Activated CD4-positive, alpha-beta T cell treated with anti-CD3 and anti-CD28 coated beads, Interleukin-2, amount 10 ng/mL, durations not matched to agents 7 days and 5 days (primary cell): Measurements from ENCODE around the gene ESRRG. TPM values are rescaled to one million over a fixed set of nuclear protein-coding genes. Genes with fewer than 3 reads are reported as not detected.

Source experiments
- CTCF ChIA-PET: fragments of 350-600 bp; sonication (Branson Sonifier 250); formaldehyde crosslinking; loops from one replicate; lab custom pipeline; 2021; ENCODE audit warnings: antibody characterized with exemption; lab: Charles Lee
- POLR2A ChIA-PET: fragments of 350-600 bp; sonication (Branson Sonifier 250); formaldehyde crosslinking; loops from one replicate; lab custom pipeline; 2021; ENCODE audit warnings: antibody characterized with exemption; lab: Charles Lee
- DNase-seq: peaks from one replicate; pipeline ENCODE4 v3.0.0-alpha.2; 2020
- H3K27ac Mint-ChIP-seq: one replicate; pipeline ENCODE4 v1.8.0; 2021; ENCODE audit warnings: mild to moderate bottlenecking, moderate library complexity, mixed read lengths
- H3K27me3 Mint-ChIP-seq: one replicate; pipeline ENCODE4 v1.8.0; 2021; ENCODE audit warnings: mixed read lengths
- H3K36me3 Mint-ChIP-seq: one replicate; pipeline ENCODE4 v1.8.0; 2021; ENCODE audit warnings: low read depth, mixed read lengths
- H3K4me1 Mint-ChIP-seq: one replicate; pipeline ENCODE4 v1.8.0; 2021; ENCODE audit warnings: mixed read lengths
- H3K4me3 Mint-ChIP-seq: one replicate; pipeline ENCODE4 v1.8.0; 2021; ENCODE audit warnings: mild to moderate bottlenecking, moderate library complexity, mixed read lengths
- H3K9me3 Mint-ChIP-seq: one replicate; pipeline ENCODE4 v1.8.0; 2021; ENCODE audit warnings: mixed read lengths
- total RNA-seq, 2 experiments: library from RNA; stranded (reverse); gene quantifications; one replicate each; pipeline ENCODE4 v1.2.3, GENCODE V29; 2021

The ESRRG gene
- total RNA-seq, 2 experiments from 2014 or later: not detected

DNA sequence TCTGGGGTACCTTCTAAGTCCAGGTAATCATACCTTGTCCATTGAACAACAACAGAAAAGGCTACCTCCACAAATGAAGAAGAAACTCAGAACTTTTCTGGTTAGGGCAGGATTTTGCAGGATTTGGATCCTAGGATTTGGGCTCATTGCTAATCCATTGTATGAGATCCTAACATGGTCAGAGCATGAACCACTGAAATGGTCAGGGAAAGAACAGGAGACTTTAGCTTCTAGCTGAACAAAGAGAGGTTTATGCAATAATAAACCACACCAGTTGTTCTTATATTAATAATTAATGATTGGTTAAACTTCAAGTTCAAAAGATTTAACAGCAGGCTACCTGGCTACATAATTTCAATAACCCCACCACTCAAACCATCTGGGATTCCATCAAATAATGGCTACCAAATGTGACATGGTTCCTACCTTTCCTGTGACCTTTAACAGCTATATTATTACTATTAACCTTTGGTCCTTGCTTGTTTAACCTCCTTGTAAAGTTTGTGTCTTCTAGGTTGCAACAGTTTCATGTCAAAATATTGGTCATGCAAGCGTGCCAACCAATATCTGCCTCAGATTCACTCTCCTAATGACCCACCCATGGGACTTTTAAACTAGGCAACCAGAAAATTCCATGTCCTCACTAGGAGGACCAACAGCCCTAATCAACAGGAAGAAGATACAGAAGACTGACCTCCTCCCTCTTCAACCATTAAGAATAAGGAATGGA is 239.4 kb downstream of the ESRRG start:
- Mint-ChIP-seq H3K9me3 (peaks cover 21% of the 10 kb centered on the region), H3K27me3 (no peaks in the 10 kb centered on the region), H3K36me3 (no peaks in the 10 kb centered on the region), H3K27ac (no peak overlapping the region), H3K4me1 (no peaks in the 10 kb centered on the region), H3K4me3 (no peak overlapping the region)
- CTCF ChIA-PET: no interaction called here
- POLR2A ChIA-PET: no interaction called here
- DNase-seq: no peak

DNA sequence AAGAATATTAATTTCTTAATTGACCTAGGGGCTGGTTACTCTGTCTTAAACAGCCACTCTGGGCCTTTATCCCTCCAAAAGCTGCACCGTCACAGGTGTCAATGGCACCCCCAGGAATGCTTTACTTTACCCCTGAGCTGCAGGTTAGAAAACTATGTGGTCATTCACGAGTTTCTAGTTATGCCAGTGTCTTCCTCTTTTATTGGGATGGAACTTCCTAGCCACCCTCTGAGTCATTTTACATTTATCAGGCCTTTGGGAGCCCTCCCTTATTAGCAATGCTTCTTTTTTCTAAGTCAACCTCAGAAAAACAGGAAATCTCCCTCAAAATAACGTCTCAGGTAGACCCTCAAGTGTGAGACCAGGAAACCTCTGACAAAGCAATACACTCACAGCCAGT is 240.6 kb downstream of the ESRRG start:
- Mint-ChIP-seq H3K36me3 (no peaks in the 10 kb centered on the region), H3K9me3 (peaks cover 21% of the 10 kb centered on the region), H3K4me1 (no peaks in the 10 kb centered on the region), H3K27ac (no peak overlapping the region), H3K4me3 (no peak overlapping the region), H3K27me3 (no peaks in the 10 kb centered on the region)
- ChIA-PET POLR2A (no interaction called here), CTCF (no interaction called here)
- no peak for DNase-seq

DNA sequence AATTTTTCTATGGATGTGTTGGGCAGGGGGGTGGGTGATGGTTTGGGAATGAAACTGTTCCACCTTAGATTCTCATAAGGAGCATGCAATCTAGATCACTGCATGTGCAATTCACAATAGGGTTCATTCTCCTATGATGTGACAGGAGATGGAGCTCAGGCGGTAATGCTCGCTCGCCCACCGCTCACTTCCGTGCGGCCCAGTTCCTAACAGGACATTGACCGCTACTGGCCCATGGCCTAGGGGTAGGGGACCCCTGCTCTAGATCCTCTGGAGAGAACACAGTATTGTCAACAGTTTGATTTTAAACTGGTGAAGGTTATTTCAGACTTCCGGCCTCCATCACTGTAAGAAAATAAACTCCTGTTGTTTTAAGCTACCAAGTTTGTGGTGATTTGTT is 245.0 kb downstream of the ESRRG start:
- peaks cover 17% of the 10 kb centered on the region for H3K9me3 Mint-ChIP-seq
- DNase-seq: no peak
- H3K27me3 Mint-ChIP-seq: no peaks in the 10 kb centered on the region
- no peak overlapping the region for H3K4me3 Mint-ChIP-seq
- H3K36me3 Mint-ChIP-seq: no peaks in the 10 kb centered on the region
- ChIA-PET POLR2A (no interaction called here), CTCF (no interaction called here)
- H3K4me1 Mint-ChIP-seq: no peaks in the 10 kb centered on the region
- no peak overlapping the region for H3K27ac Mint-ChIP-seq

DNA sequence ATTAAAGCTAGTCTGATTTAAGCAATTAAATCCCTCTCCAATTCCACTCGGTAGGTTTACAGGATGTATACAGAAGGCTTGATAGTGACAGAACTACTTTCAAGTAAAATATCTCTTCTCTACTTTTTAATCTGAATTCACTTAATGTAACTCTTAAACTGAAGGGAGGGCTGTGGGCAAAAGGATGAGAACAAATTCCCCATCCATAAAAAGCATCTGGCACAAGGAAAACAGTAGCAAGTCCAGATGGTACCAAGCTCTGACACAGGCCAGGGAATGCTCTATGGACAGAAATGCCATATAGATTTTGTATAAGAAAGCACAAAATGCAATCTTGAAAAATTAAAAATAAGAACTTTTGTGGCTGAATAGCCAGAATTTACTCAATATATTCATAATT is 246.9 kb downstream of the ESRRG start:
- no peaks in the 10 kb centered on the region for H3K27me3 Mint-ChIP-seq
- H3K36me3 Mint-ChIP-seq: no peaks in the 10 kb centered on the region
- H3K4me1 Mint-ChIP-seq: no peaks in the 10 kb centered on the region
- peaks cover 11% of the 10 kb centered on the region for H3K9me3 Mint-ChIP-seq
- ChIA-PET POLR2A (no interaction called here), CTCF (no interaction called here)
- DNase-seq: no peak
- H3K27ac Mint-ChIP-seq: no peak overlapping the region
- no peak overlapping the region for H3K4me3 Mint-ChIP-seq

DNA sequence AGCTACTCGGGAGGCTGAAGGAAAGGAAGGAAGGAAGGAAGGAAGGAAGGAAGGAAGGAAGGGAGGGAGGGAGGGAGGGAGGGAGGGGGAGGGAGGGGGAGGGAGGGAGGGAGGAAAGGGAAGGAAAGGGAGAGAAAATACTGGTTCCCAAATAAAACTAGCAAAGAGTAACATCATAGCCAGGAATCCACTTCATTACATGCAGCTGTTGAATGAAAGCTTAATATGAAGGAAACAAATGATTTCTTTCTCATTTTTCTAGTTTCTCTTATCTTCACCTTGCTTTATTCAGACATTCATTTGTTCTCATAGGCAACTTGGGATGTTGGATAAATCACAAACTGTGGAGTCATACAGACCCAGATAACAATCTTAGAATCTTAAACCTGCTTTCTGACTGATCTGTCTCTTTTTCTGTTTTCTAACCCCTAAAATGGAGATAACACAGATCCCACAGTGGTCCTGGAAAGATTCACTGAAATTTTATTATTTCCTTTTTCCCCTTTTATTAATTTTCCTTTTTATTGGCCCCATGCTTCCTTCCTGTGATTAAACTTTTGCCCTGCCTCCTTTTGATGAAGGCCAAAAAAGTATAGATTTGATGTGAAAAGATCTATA is 247.5 kb downstream of the ESRRG start:
- Mint-ChIP-seq H3K36me3 (no peaks in the 10 kb centered on the region), H3K4me1 (no peaks in the 10 kb centered on the region), H3K27ac (no peak overlapping the region), H3K4me3 (no peak overlapping the region), H3K27me3 (no peaks in the 10 kb centered on the region), H3K9me3 (peaks cover 8% of the 10 kb centered on the region)
- ChIA-PET POLR2A (no interaction called here), CTCF (no interaction called here)
- DNase-seq: no peak

DNA sequence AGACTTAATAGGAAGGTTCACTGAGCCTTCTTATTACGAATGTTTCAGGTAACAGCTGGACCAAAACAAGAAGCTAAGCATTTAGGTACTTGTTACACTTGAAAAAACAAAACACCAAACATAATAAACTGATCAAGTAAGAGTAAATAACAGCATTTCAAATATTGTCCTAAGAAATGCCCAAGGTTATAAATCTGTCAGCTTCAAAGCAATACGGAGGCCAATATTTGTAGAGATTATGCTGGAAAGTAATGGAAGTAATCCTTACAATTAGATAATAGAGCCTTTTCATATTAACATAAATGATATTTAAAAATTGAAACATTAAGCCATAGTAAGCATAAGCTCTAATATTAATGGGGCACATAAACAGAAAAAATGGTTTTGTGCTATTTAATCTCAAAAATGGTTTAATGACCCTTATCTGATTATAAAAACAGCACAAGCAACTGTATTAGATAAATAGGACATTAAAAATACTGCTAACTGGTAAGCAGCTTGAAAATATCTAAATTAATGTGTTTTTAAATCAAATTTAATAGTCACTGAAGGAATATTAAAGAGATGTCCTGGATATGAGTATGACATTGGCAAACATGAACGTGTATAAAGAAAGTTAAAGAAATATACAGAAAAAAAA is 256.9 kb downstream of the ESRRG start:
- Mint-ChIP-seq H3K36me3 (no peaks in the 10 kb centered on the region), H3K4me1 (no peaks in the 10 kb centered on the region), H3K27me3 (no peaks in the 10 kb centered on the region), H3K27ac (no peak overlapping the region), H3K9me3 (no peaks in the 10 kb centered on the region), H3K4me3 (no peak overlapping the region)
- POLR2A ChIA-PET: no interaction called here
- DNase-seq: no peak
- CTCF ChIA-PET: no interaction called here

DNA sequence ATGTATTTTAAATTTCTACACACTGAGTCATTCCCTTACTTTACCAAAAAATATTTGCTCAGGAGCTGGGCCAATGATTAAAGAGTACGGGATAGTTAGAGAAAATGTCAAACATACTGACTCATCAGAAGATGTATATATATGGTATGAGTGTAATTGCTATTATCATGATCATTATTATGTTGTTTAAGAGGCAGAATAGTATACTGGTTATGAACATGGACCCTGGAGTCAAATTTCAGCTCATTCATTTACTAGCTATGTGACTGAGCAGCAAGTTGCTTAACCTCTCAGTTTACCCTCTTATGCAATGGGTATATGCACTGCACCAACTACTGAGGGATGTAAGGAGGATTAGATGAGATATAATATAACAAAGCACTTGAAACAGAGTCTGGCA is 258.7 kb downstream of the ESRRG start:
- no peak overlapping the region for H3K27ac Mint-ChIP-seq
- no peaks in the 10 kb centered on the region for H3K9me3 Mint-ChIP-seq
- DNase-seq: no peak
- POLR2A ChIA-PET: no interaction called here
- H3K4me3 Mint-ChIP-seq: no peak overlapping the region
- CTCF ChIA-PET: no interaction called here
- H3K36me3 Mint-ChIP-seq: no peaks in the 10 kb centered on the region
- H3K4me1 Mint-ChIP-seq: no peaks in the 10 kb centered on the region
- no peaks in the 10 kb centered on the region for H3K27me3 Mint-ChIP-seq

DNA sequence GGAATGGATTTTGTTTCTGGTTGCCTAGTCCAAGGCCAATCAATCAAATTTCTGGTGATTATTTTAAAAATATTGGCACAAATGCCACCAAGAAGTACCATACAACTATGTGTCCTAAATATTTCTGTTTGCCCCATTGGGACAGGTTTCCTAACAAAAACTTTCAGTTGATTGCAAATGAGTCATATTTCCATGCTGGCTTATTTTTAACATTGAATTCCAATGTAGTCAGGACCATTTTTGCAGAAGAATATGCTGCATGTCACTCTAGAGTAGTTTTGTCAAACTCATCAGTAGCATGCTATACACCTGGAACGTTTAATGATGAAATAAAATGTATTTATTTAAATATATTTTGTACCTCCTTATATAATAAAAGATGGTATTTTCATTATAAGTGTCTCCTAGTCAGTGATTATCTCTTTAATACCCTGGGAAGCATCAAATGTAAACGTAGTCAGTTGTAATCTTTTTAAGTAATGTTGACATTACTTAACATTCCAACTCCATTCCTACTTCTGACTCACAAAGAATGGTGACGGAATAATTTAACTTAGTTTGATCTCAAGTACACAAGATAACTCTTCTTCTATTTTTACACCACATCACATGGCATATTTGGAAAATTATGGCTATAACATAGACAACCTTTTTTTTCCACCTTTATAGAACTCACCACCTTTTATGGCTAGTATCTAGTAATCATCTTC is 261.0 kb downstream of the ESRRG start:
- Mint-ChIP-seq H3K4me1 (no peaks in the 10 kb centered on the region), H3K27ac (no peak overlapping the region), H3K27me3 (no peaks in the 10 kb centered on the region), H3K9me3 (no peaks in the 10 kb centered on the region), H3K36me3 (no peaks in the 10 kb centered on the region), H3K4me3 (no peak overlapping the region)
- POLR2A ChIA-PET: no interaction called here
- CTCF ChIA-PET: no interaction called here
- no peak for DNase-seq

DNA sequence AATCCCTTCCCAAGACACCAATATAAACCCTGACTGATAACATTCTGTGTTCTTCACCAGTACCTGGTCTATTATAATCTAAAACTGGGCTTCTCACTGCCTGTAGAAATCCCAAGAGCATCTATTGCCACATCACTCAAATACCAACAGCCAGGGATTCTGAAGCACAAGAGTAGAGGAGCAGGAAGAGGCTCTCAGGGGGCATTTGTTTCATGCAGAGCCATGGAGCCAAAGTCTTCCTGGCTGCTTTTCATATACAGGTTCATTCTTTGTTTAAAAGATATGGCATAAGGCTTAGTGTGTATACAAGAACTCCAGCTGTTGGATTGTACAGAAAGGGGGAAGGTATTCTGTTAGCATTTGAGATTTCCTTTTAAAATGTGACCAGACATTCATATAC is 261.8 kb downstream of the ESRRG start:
- no peaks in the 10 kb centered on the region for H3K27me3 Mint-ChIP-seq
- H3K9me3 Mint-ChIP-seq: peaks cover 1% of the 10 kb centered on the region
- no peak overlapping the region for H3K27ac Mint-ChIP-seq
- POLR2A ChIA-PET: no interaction called here
- DNase-seq: no peak
- no peaks in the 10 kb centered on the region for H3K36me3 Mint-ChIP-seq
- CTCF ChIA-PET: no interaction called here
- H3K4me3 Mint-ChIP-seq: no peak overlapping the region
- H3K4me1 Mint-ChIP-seq: no peaks in the 10 kb centered on the region

DNA sequence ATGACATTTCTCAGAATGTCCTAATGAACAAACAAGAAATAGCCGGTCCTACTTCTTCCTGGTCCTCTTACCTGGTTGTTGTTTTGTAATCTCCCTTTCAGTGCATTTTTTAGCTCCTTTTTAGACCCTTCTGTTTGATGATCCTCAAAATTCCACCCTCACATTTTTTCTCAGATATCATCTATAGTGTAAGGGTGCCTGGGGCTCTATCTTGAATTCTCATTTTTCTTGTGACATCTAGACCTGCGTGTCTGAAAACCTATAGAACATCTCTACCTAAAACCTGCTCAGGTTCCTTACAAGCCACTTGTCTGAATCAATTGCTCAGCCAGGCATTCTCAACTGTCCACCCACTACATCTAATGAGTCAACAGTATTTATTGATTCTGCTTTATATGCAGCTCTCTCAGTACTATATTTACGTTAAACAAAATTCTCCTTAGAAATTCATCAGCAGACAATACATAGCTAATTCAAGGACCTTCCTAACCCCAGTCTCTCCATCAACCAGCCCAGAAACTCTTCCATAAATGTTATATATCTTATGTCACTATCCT is 263.5 kb downstream of the ESRRG start:
- no peaks in the 10 kb centered on the region for H3K4me1 Mint-ChIP-seq
- no peak overlapping the region for H3K27ac Mint-ChIP-seq
- ChIA-PET CTCF (no interaction called here), POLR2A (no interaction called here)
- no peaks in the 10 kb centered on the region for H3K27me3 Mint-ChIP-seq
- H3K9me3 Mint-ChIP-seq: peaks cover 2% of the 10 kb centered on the region
- H3K4me3 Mint-ChIP-seq: no peak overlapping the region
- H3K36me3 Mint-ChIP-seq: no peaks in the 10 kb centered on the region
- no peak for DNase-seq

DNA sequence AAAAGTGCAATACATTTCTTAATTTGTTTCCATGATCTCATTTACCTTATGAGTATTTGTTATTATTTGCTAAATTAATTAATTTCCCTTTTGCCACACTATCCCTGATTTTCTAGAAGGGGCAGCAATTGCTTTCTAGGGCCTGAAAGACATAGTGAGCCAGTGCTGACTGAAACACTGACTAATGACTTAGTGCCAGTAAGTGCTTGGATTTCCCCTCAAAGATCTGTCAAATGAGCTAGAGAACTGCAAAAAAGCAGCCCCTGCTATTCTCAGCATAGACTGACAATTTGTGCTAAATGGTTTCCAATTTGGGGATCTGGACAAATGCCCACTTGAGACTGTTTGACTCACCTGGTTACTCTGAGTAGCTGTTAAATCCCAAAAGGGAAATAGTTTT is 264.4 kb downstream of the ESRRG start:
- DNase-seq: no peak
- CTCF ChIA-PET: no interaction called here
- Mint-ChIP-seq H3K4me1 (no peaks in the 10 kb centered on the region), H3K36me3 (no peaks in the 10 kb centered on the region), H3K27ac (no peak overlapping the region), H3K27me3 (no peaks in the 10 kb centered on the region), H3K4me3 (no peak overlapping the region), H3K9me3 (peaks cover 6% of the 10 kb centered on the region)
- POLR2A ChIA-PET: no interaction called here

DNA sequence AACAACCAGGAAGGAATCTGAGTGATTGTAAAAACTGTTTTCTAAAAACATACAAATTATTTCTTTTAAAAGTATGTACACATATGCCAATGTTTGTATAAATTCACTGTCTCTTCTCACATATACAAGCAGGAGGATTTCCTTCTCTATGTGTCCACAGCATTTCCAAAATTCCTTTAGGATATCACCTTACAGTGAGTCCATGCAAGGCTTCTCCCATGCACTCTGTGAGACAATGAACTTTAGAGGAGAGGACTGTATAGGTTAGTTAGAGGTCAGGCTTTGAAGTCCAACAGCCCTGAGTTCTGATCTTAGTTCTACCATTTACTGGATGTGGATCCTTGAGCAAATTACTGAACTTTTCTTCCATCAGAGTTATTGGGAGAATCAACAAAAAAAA is 265.9 kb downstream of the ESRRG start:
- H3K27me3 Mint-ChIP-seq: no peaks in the 10 kb centered on the region

DNA sequence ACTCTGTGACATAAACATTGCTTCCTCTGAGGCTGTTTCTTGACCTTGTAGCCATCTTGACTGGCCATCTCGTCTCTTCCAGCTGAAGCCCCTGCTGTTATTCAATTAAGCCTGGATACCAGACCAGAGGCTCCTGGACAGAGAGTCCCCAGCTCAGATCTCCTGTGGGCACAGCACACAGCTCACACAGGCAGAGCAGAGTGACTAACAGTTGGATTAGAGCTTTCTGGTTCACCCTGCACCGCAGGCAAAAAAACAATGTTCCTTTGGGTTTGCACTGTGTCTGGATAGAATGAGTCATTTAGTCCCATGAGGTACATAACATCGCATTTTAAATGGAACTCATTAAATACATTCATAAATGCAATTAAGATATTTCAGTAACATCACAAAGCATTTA is 266.5 kb downstream of the ESRRG start:
- Mint-ChIP-seq H3K27me3 (no peaks in the 10 kb centered on the region), H3K4me3 (no peak overlapping the region), H3K9me3 (peaks cover 6% of the 10 kb centered on the region), H3K4me1 (no peaks in the 10 kb centered on the region), H3K27ac (no peak overlapping the region), H3K36me3 (no peaks in the 10 kb centered on the region)
- ChIA-PET CTCF (no interaction called here), POLR2A (no interaction called here)
- no peak for DNase-seq

More for the DNA sequence above, 265.9 kb downstream of the ESRRG start:
- Mint-ChIP-seq H3K4me1 (no peaks in the 10 kb centered on the region), H3K27ac (no peak overlapping the region), H3K9me3 (peaks cover 6% of the 10 kb centered on the region), H3K4me3 (no peak overlapping the region), H3K36me3 (no peaks in the 10 kb centered on the region)
- CTCF ChIA-PET: no interaction called here
- POLR2A ChIA-PET: no interaction called here
- DNase-seq: no peak
